Activated T-cell treated with anti-CD3 and anti-CD28 coated beads, Interleukin-2, amount 50 U/mL, for 4 hours (primary cell): Measurements from ENCODE around the gene DOK7. TPM values are rescaled to one million over a fixed set of nuclear protein-coding genes. Genes with fewer than 3 reads are reported as not detected.

Source experiments
- ATAC-seq, 2 donors: fragments of 200-7000 bp; cut with Tn5 transposase; one replicate each; pipeline ENCODE4 v1.10.0; 2021
- DNase-seq: peaks from one replicate; pipeline ENCODE4 v3.0.0-alpha.2; 2020
- H3K27me3 Mint-ChIP-seq: one replicate; pipeline ENCODE4 v1.8.0; 2021; ENCODE audit warnings: low read depth, mixed read lengths
- H3K36me3 Mint-ChIP-seq: one replicate; pipeline ENCODE4 v1.8.0; 2022; ENCODE audit warnings: mixed read lengths; ENCODE audit not compliant: insufficient read depth
- H3K4me1 Mint-ChIP-seq: one replicate; pipeline ENCODE4 v1.8.0; 2021; ENCODE audit warnings: low read depth, mixed read lengths
- H3K4me3 Mint-ChIP-seq: one replicate; pipeline ENCODE4 v1.8.0; 2021; ENCODE audit warnings: mild to moderate bottlenecking, moderate library complexity, mixed read lengths
- H3K9me3 Mint-ChIP-seq: one replicate; pipeline ENCODE4 v1.8.0; 2021; ENCODE audit warnings: mixed read lengths
- total RNA-seq, 3 donors: library from RNA; stranded (reverse); gene quantifications; one replicate each; pipeline ENCODE4 v1.2.1, GENCODE V29; 2021

DOK7 gene
- total RNA-seq, 3 donors from 2014 or later = not detected

DNA sequence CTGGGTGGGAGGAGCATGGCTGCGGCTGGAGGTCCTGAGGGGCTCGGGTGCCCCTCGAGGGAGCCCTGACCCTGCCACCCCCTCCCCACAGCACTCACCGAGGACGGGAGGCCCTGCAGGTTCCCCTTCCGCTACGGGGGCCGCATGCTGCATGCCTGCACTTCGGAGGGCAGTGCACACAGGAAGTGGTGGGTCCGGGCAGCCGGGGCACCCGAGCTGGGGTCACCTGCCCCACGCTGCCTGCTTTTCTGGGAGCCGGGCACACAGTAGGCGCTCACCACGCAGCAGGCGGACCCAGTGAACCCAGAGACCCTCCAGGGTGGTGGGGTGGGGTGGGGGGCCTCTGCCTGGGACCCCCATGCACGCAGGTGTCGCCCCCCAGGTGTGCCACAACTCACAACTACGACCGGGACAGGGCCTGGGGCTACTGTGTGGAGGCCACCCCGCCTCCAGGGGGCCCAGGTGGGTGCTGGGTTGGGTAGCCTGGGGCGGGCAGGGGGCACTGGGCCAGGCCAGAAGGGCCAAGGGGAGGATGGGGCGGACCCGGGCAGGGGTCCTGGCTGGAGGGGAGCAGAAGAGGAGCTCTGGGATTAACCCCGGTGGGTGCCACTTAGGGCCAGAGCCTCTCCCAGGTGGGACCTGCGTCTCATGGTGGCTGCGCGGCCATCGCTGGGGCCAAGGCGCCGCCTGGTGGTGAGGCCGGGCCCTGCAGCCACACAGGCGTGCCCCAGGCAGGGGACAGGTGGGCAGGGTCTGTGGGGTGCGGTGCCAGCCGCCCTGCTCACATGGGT is 20.0 kb upstream of the DOK7 start:
- H3K27me3 Mint-ChIP-seq = no peaks in the 10 kb centered on the region
- peak; percentile 76 to 79 for ATAC-seq
- no peaks in the 10 kb centered on the region for H3K36me3 Mint-ChIP-seq
- peak; percentile 59 for DNase-seq
- H3K9me3 Mint-ChIP-seq = no peaks in the 10 kb centered on the region
- H3K4me3 Mint-ChIP-seq = no peak overlapping the region
- no peaks in the 10 kb centered on the region for H3K4me1 Mint-ChIP-seq

DNA sequence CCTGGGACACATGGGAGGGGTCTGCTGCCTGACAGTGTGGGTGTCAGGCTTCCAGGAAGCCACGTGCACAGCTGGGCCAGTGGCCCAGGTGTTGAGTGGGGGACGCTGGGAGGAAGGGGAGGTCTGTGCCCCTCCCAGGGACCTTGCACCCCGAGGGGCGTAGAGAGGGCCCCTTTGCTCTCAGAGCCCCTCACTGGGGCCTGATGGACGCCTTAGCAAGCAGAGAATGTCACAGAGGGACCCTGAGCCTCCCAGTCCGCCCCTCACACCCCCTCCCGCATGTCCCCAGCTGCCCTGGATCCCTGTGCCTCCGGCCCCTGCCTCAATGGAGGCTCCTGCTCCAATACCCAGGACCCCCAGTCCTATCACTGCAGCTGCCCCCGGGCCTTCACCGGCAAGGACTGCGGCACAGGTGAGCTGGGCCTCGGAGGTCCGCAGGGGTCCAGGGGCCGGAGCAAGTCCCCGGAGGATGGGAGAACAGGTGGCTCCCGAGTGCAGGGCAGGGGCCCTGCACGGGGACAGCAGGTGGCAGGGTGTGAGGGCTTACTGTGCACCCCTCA is 19.3 kb upstream of the DOK7 start:
- no peaks in the 10 kb centered on the region for H3K9me3 Mint-ChIP-seq
- H3K36me3 Mint-ChIP-seq = no peaks in the 10 kb centered on the region
- H3K27me3 Mint-ChIP-seq = no peaks in the 10 kb centered on the region
- no peak overlapping the region for H3K4me3 Mint-ChIP-seq
- H3K4me1 Mint-ChIP-seq = no peaks in the 10 kb centered on the region
- ATAC-seq = no peak
- no peak for DNase-seq

DNA sequence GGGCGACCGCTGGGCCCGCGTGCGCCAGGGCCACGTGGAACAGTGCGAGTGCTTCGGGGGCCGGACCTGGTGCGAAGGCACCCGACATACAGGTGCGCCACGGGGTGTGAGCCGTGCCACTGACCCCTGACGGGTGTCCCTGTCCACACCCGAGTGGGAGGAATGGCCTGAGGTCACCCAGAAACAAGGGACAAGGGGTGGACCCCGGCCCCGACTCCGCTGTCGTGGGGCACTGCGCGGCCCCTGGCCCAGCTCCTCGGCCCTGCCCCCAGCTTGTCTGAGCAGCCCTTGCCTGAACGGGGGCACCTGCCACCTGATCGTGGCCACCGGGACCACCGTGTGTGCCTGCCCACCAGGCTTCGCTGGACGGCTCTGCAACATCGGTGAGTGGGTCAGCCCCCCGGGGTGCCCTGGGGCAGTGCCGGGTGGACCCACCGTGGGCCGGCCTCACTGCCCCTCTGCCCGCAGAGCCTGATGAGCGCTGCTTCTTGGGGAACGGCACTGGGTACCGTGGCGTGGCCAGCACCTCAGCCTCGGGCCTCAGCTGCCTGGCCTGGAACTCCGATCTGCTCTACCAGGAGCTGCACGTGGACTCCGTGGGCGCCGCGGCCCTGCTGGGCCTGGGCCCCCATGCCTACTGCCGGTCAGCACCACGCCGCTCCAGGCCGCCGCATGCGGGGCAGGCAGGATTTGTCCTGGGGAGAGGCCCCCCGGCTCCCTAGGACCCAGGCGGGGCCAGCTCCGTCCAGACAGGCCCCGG is 18.6 kb upstream of the DOK7 start:
- DNase-seq (no peak), ATAC-seq (no peak)
- Mint-ChIP-seq H3K27me3 (no peaks in the 10 kb centered on the region), H3K36me3 (no peaks in the 10 kb centered on the region), H3K4me1 (no peaks in the 10 kb centered on the region), H3K4me3 (no peak overlapping the region), H3K9me3 (no peaks in the 10 kb centered on the region)

DNA sequence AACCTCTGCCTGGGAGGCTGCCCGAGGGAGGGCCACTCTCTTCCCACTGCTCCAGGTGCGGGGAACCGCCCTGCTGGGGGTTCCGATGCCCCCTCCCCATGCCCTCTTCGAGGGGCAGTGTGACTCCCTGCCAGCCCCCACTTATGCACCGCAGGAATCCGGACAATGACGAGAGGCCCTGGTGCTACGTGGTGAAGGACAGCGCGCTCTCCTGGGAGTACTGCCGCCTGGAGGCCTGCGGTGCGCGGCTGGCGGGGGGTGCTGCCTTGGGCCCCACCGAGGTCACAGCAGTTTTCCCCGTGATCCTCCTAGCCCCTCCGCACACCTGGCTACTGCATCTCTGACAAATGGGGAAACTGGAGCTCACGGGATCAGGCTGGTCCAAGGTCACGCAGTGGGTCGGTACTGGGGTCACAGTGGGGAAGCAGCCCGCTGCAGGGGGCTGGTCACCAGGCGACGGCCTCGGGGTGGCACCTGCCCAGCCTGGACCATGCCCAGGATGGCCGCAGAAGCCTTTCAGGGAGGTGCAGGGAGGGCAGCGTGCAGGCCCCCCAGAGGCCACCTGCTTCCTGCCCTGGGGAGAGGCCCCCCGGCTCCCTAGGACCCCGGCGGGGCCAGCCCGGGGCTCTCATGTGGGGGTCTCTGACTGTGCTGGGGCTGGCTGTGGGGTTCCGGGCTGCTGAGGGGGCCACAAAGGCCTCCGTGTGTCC is 17.8 kb upstream of the DOK7 start:
- no peak for ATAC-seq
- no peak for DNase-seq
- Mint-ChIP-seq H3K4me3 (no peak overlapping the region), H3K36me3 (no peaks in the 10 kb centered on the region), H3K9me3 (no peaks in the 10 kb centered on the region), H3K4me1 (no peaks in the 10 kb centered on the region), H3K27me3 (no peaks in the 10 kb centered on the region)

DNA sequence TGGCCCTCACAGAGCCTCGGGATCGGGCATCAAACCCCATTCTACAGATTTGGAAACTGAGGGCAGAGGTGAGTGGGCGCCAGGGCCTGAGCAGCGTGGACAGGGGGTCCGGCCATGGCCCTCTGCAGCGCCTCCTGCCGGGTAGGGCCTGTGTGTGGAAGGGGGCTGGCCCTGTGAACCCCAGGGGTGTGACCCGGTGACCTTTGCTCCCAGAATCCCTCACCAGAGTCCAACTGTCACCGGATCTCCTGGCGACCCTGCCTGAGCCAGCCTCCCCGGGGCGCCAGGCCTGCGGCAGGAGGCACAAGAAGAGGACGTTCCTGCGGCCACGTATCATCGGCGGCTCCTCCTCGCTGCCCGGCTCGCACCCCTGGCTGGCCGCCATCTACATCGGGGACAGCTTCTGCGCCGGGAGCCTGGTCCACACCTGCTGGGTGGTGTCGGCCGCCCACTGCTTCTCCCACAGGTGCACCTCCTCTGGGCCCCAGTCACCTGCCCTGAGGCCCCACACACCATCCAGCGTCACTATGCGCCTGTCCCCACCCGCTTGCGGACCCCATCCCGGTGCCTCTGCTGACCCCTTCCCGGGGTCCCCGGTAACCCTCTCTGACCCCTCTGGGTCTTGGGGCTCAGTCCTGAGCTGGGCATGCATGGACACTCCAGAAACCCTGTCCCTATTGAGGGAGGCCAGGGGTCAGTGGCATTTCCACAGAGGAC is 17.1 kb upstream of the DOK7 start:
- Mint-ChIP-seq H3K9me3 (no peaks in the 10 kb centered on the region), H3K36me3 (no peaks in the 10 kb centered on the region), H3K4me1 (no peaks in the 10 kb centered on the region), H3K27me3 (no peaks in the 10 kb centered on the region), H3K4me3 (no peak overlapping the region)
- DNase-seq (no peak), ATAC-seq (no peak)

DNA sequence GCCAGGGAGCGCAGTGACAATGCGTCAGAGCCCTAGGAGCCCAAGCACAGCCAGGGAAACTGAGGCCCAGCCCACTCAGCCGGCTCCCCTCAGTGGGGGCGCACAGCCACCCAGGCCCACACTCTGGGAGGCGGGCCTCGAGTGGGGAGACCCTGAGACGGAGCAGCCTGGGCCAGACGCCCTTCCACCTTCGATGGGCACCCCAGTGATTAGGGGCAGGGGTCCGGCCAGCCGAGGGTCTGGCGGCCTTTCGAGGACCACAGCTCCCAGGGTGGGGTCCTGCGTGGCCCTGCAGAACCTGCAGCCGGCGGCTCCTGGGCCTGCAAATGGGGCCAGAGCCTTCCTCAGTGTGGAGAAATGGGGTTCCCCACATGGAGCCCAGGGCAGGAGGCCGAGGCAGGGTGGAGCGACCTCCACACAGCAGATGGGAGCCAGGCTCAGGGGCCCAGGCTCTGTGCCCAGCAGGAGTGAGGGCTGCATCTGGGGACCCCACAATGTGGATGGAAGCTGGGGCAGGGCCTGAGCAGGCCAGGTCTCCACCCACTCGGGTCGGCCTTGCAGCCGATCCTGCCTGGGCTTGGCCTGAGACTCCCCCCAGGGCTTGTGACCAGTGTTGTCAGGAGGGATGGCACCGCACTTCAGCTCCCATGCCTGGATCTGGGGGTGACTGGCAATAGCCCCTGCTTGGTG is 16.3 kb upstream of the DOK7 start:
- Mint-ChIP-seq H3K4me1 (no peaks in the 10 kb centered on the region), H3K27me3 (no peaks in the 10 kb centered on the region), H3K36me3 (no peaks in the 10 kb centered on the region), H3K4me3 (no peak overlapping the region), H3K9me3 (no peaks in the 10 kb centered on the region)
- ATAC-seq (no peak), DNase-seq (no peak)

DNA sequence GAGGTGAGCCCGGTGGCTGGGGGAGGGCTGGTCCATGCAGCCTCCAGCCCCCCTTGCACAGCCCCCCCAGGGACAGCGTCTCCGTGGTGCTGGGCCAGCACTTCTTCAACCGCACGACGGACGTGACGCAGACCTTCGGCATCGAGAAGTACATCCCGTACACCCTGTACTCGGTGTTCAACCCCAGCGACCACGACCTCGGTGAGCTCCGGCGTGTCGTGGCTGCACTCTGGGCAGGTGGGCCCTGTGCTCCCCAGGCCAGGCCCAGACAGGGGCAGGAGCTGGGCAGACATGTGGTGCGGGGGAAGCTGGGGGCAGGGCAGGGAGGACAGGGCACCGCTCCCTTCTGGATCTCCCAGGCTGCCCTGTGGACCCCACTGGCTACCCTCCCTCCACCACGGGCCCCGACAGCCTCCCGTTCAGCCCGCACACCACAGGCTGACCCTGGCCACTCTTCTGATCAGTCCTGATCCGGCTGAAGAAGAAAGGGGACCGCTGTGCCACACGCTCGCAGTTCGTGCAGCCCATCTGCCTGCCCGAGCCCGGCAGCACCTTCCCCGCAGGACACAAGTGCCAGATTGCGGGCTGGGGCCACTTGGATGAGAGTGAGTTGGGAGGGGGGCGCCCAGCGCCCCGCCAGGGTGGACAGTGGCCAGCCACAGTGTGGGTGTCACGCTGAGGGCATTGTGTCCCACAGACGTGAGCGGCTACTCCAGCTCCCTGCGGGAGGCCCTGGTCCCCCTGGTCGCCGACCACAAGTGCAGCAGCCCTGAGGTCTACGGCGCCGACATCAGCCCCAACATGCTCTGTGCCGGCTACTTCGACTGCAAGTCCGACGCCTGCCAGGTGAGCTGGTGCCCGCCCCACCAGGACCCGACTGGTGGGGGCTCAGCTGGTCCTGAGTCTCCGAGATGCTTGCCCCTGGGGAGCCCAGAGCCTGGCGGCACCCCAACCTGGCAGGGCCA is 15.4 kb upstream of the DOK7 start:
- Mint-ChIP-seq H3K27me3 (no peaks in the 10 kb centered on the region), H3K36me3 (no peaks in the 10 kb centered on the region), H3K4me3 (no peak overlapping the region), H3K9me3 (no peaks in the 10 kb centered on the region), H3K4me1 (no peaks in the 10 kb centered on the region)
- no peak for ATAC-seq
- DNase-seq = no peak

DNA sequence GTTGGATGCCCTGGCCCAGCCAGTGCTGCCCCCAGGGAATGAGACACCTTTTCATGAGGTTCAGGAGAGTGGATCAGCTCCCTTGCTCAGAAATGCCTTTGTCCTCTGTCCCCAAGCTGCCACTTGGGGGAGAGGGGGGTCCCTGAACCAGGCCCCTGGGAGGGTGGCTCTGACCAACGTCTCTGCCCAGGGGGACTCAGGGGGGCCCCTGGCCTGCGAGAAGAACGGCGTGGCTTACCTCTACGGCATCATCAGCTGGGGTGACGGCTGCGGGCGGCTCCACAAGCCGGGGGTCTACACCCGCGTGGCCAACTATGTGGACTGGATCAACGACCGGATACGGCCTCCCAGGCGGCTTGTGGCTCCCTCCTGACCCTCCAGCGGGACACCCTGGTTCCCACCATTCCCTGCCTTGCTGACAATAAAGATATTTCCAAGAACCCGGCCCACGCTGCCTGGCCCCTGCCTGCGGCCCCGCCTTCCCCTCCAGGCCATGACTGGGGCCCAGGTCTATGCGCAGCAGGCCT is 14.0 kb upstream of the DOK7 start:
- ATAC-seq = no peak
- H3K27me3 Mint-ChIP-seq = no peaks in the 10 kb centered on the region
- H3K4me3 Mint-ChIP-seq = no peak overlapping the region
- no peaks in the 10 kb centered on the region for H3K36me3 Mint-ChIP-seq
- H3K4me1 Mint-ChIP-seq = no peaks in the 10 kb centered on the region
- H3K9me3 Mint-ChIP-seq = no peaks in the 10 kb centered on the region
- no peak for DNase-seq

DNA sequence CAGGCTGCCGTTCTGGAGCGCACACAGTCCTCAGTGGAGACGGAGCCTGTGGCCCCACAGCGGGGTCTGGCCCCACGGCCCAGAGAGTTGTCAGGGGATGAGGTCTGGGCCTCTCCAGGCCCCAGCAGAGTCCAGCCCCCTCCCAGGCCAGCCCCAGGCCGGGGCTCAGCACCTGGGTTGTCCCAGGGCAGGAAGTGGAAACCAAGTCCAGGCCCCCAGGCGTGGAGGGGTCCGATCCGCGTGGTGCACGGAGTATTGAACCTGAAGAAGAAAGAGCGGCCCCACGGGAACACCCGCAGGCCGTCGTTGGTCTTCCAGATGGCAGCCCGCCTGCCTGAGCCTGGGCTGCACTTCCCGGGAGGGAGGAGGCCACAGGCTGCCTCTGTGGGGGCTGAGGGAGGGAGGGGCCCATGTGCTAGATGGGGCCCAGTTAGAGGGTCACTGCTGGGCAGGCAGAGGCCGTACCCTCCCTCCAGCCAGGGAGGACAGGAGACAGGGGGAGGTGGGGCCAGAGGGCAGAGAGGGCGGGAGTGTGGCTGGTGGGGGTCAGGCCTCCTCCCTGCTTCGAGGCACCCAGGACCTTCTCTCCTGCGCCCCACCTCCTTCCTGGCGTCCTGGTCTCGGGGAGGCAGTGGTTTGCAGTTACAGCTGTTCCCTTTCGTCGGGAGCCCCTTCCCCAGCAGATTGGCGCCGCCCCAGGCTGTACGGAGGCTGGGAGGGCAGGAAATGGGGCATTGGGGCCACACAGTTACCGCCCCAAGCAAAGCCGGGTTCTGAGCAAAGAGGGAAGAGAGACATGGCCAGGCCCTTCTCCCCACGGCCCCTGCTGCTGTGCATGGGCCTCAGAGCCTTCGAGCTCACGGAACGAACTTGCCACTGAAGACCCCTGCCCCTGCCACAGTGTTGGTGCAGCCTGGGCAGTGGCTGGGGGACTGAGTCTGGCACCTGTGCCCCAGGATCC is 13.3 kb upstream of the DOK7 start:
- DNase-seq (no peak), ATAC-seq (no peak)
- no peaks in the 10 kb centered on the region for H3K9me3 Mint-ChIP-seq
- no peaks in the 10 kb centered on the region for H3K27me3 Mint-ChIP-seq
- no peak overlapping the region for H3K4me3 Mint-ChIP-seq
- H3K36me3 Mint-ChIP-seq = no peaks in the 10 kb centered on the region
- no peaks in the 10 kb centered on the region for H3K4me1 Mint-ChIP-seq

DNA sequence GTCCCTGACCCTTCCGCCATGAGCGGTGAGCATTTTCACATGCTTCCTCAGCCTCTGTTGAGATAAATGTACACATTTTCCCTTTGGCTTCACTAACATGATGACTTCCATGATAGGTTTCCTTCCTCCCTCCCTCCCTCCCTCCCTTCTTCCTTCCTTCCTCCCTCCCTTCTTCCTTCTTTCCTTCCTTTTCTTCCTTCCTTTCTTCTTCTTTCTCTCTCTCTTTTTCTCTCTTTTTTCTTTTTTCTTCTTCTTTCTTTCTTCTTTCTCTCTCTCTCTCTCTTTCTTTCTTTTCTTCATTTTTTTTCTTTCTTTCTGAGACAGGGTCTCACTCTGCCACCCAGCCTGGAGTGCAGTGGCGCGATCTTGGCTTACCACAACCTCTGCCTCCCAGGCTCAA is 12.5 kb upstream of the DOK7 start:
- DNase-seq = no peak
- no peak for ATAC-seq
- Mint-ChIP-seq H3K9me3 (peaks cover 8% of the 10 kb centered on the region), H3K36me3 (peaks cover 1% of the 10 kb centered on the region), H3K27me3 (peaks cover 1% of the 10 kb centered on the region), H3K4me3 (no peak overlapping the region), H3K4me1 (no peaks in the 10 kb centered on the region)

DNA sequence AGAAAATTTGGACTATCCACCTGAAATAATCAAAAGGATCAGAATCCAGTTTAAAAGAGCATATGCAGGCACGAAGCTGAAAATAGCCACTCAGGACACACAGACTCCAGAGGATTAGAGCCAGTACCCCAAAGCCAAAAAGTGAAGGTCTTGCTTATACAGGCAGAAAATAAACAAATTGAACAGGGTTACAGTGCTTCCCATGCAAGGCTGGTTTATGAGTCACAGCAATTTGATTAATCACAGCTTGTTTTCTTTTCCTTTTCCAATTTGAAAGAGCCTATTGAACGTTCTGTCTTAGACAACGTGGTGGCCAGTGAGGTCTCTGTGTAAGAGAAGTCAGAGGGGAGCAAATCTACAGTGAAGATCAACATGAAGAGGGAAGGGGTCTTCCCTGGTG is 11.2 kb upstream of the DOK7 start:
- H3K4me1 Mint-ChIP-seq = no peaks in the 10 kb centered on the region
- DNase-seq = no peak
- peaks cover 10% of the 10 kb centered on the region for H3K9me3 Mint-ChIP-seq
- ATAC-seq = no peak
- H3K36me3 Mint-ChIP-seq = peaks cover 1% of the 10 kb centered on the region
- peaks cover 1% of the 10 kb centered on the region for H3K27me3 Mint-ChIP-seq
- H3K4me3 Mint-ChIP-seq = no peak overlapping the region

DNA sequence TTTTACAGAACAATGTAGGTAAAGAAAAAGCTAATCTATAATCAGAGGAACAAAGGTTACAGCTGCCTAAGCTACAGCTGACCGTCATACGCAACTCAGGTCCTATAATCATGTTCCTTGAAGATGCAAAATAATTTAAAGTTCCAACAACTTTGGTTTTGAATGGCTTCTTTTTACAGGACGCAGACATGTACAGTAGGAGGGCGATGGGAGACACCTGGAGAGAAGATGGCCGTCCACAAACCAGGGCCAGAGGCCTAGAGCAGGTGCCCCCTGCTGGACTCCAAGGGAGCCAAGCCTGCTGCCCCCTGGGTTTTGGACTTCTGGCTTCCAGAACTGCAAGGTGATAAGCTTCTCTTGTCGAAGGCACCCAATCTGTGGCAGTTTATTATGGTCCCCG is 10.7 kb upstream of the DOK7 start:
- ATAC-seq = no peak
- H3K4me3 Mint-ChIP-seq = no peak overlapping the region
- H3K9me3 Mint-ChIP-seq = peaks cover 10% of the 10 kb centered on the region

More for the DNA sequence above, 10.7 kb upstream of the DOK7 start:
- no peak for DNase-seq
- Mint-ChIP-seq H3K4me1 (no peaks in the 10 kb centered on the region), H3K27me3 (peaks cover 1% of the 10 kb centered on the region), H3K36me3 (peaks cover 1% of the 10 kb centered on the region)
